ENCODE measurements around the gene NCKAP5.

DNA sequence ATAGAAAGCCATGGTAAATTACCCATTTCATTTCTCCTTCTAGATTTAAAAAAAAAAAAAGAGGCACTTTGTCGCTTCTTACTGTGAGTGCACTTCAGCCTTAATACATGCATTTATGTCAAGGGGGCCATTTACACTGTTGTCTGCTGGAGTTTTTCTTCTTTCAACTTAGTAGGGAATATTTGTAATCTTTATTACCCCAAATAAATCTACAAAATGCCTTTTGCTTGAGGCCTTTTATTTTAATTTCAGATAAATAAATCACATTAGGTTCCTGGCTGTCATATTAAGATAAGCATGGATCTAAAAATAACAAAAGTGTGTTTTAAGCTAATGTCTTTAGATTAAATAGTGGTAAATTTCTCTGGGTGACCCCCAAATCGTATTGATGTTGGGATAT is 276.0 kb downstream of the NCKAP5 start:
- TF ChIP-seq, protein P1, sequence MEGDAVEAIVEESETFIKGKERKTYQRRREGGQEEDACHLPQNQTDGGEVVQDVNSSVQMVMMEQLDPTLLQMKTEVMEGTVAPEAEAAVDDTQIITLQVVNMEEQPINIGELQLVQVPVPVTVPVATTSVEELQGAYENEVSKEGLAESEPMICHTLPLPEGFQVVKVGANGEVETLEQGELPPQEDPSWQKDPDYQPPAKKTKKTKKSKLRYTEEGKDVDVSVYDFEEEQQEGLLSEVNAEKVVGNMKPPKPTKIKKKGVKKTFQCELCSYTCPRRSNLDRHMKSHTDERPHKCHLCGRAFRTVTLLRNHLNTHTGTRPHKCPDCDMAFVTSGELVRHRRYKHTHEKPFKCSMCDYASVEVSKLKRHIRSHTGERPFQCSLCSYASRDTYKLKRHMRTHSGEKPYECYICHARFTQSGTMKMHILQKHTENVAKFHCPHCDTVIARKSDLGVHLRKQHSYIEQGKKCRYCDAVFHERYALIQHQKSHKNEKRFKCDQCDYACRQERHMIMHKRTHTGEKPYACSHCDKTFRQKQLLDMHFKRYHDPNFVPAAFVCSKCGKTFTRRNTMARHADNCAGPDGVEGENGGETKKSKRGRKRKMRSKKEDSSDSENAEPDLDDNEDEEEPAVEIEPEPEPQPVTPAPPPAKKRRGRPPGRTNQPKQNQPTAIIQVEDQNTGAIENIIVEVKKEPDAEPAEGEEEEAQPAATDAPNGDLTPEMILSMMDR (IDR thresholded peaks at IDR 0.05 in 2 of 3, conservative IDR thresholded peaks at IDR 0.05 in 1 of 3; ENCODE audit: insufficient read depth in 2 of 3, low read depth in 1 of 3, low read length in 3 of 3), result no peak
- TF ChIP-seq MTA3 (IDR thresholded peaks at IDR 0.05; ENCODE audit: borderline replicate concordance) (no peak), YY1 (IDR thresholded peaks at IDR 0.05; ENCODE audit: borderline replicate concordance in 1 of 3, control insufficient read depth in 1 of 3, extremely low read depth in 1 of 3, insufficient read depth in 3 of 3, insufficient read length in 1 of 3, insufficient replicate concordance in 2 of 3, low read depth in 1 of 3, low read length in 2 of 3) (no peak), ZNF274 (IDR thresholded peaks at IDR 0.05; ENCODE audit: borderline replicate concordance, low read depth, low read length) (no peak), FOXM1 (IDR thresholded peaks at IDR 0.05; ENCODE audit: low read depth) (no peak), FOXM1 (CRISPR knock-in tag; IDR thresholded peaks at IDR 0.05; ENCODE audit: low read depth) (no peak), BACH1 (tag; IDR thresholded peaks at IDR 0.05) (no peak), ZNF12 (CRISPR knock-in tag; IDR thresholded peaks at IDR 0.05) (no peak)

All from K562 (cell line).